Neural progenitor cell (in vitro differentiated cells): ENCODE data around the gene DHH. TPM values are rescaled to one million over a fixed set of nuclear protein-coding genes. Genes with fewer than 3 reads are reported as not detected.

Source experiments
- DNase-seq: peaks from one replicate; pipeline ENCODE4 v3.0.0-alpha.2; 2016; ENCODE audit warnings: low spot score
- H2AFZ ChIP-seq: fragments of 200-600 bp; sonication (generic); replicated peaks from 2 replicates; pipeline ENCODE4 v1.6.1; 2016; ENCODE audit warnings: antibody characterized with exemption
- H3F3A ChIP-seq: fragments of 200-600 bp; sonication (generic); 2 replicates; pipeline ENCODE4 v1.6.1; 2016; ENCODE audit warnings: antibody characterized with exemption, low read depth
- H3K27ac ChIP-seq: fragments of 200-600 bp; sonication (generic); 2 replicates; pipeline ENCODE4 v1.5.1; 2016; ENCODE audit warnings: mild to moderate bottlenecking
- H3K27me3 ChIP-seq: fragments of 200-600 bp; sonication (generic); 2 replicates; pipeline ENCODE4 v1.6.1; 2016; ENCODE audit warnings: mild to moderate bottlenecking, moderate library complexity
- H3K36me3 ChIP-seq: fragments of 200-600 bp; sonication (generic); 2 replicates; pipeline ENCODE4 v1.5.1; 2016
- H3K4me1 ChIP-seq: fragments of 200-600 bp; sonication (generic); 2 replicates; pipeline ENCODE4 v1.6.1; 2016; ENCODE audit warnings: mixed run types
- H3K4me2 ChIP-seq: fragments of 200-600 bp; sonication (generic); 2 replicates; pipeline ENCODE4 v1.6.1; 2016
- H3K4me3 ChIP-seq: fragments of 200-600 bp; sonication (generic); 2 replicates; pipeline ENCODE4 v1.5.1; 2016
- H3K79me2 ChIP-seq: fragments of 200-600 bp; sonication (generic); 2 replicates; pipeline ENCODE4 v1.6.1; 2016; ENCODE audit warnings: low read depth
- H3K9ac ChIP-seq: fragments of 200-600 bp; sonication (generic); 2 replicates; pipeline ENCODE4 v1.6.1; 2016
- H3K9me3 ChIP-seq: fragments of 200-600 bp; sonication (generic); 2 replicates; pipeline ENCODE4 v1.5.1; 2016; ENCODE audit warnings: low read depth
- H4K20me1 ChIP-seq: fragments of 200-600 bp; sonication (generic); 2 replicates; pipeline ENCODE4 v1.6.1; 2016; ENCODE audit warnings: low read depth
- H3K27ac Mint-ChIP-seq: 3 replicates; pipeline ENCODE4 v1.8.0; 2021; ENCODE audit warnings: mixed read lengths
- H3K27me3 Mint-ChIP-seq: 2 replicates; pipeline ENCODE4 v1.8.0; 2022; ENCODE audit warnings: low read depth, mild to moderate bottlenecking, inconsistent platforms, moderate library complexity, mixed read lengths; ENCODE audit not compliant: insufficient read depth
- H3K36me3 Mint-ChIP-seq: 3 replicates; pipeline ENCODE4 v1.8.0; 2021; ENCODE audit warnings: mixed read lengths
- H3K4me1 Mint-ChIP-seq: 3 replicates; pipeline ENCODE4 v1.8.0; 2021; ENCODE audit warnings: mixed read lengths
- H3K4me3 Mint-ChIP-seq: 3 replicates; pipeline ENCODE4 v1.8.0; 2021; ENCODE audit warnings: mild to moderate bottlenecking, moderate library complexity, mixed read lengths
- H3K9me3 Mint-ChIP-seq: 3 replicates; pipeline ENCODE4 v1.8.0; 2020; ENCODE audit warnings: mixed read lengths
- CTCF ChIP-seq: fragments of 200-600 bp; sonication (generic); IDR thresholded peaks from 2 replicates; pipeline ENCODE4 v1.5.1; 2017; ENCODE audit warnings: antibody characterized with exemption, mild to moderate bottlenecking
- EZH2 ChIP-seq: fragments of 200-600 bp; sonication (generic); IDR thresholded peaks from 2 replicates; pipeline ENCODE4 v1.6.1; 2017; ENCODE audit warnings: antibody characterized with exemption, mild to moderate bottlenecking, moderate library complexity
- EZH2phosphoT487 ChIP-seq: fragments of 200-600 bp; sonication (generic); IDR thresholded peaks from 2 replicates; pipeline ENCODE4 v1.6.1; 2017; ENCODE audit warnings: antibody characterized with exemption
- total RNA-seq: library from RNA; depleted of rRNA; stranded (reverse); fragments of >200 nt; gene quantifications from 2 replicates; pipeline ENCODE4 v1.2.3, GENCODE V29; 2015; ENCODE audit warnings: low replicate concordance

Gene DHH
- total RNA-seq = 0.03 TPM in 1 of 2 replicates, not detected in the other

- Histone ChIP-seq H3K4me3 (peak within 1 kb of the TSS; percentile 44), H3K4me2 (peak within 1 kb of the TSS; percentile 76), H3F3A (peaks cover 49% of the 10 kb centered on the region), H2AFZ (no peak within 1 kb of the TSS), H3K4me1 (peaks cover 40% of the 10 kb centered on the region), H3K27me3 (peaks cover 64% of the 10 kb centered on the region), H3K9ac (no peak within 1 kb of the TSS), H3K36me3 (no peaks in the 10 kb centered on the region), H3K9me3 (no peaks in the 10 kb centered on the region), H3K27ac (no peak within 1 kb of the TSS), H3K79me2 (no peaks in the 10 kb centered on the region), H4K20me1 (peaks cover 27% of the 10 kb centered on the region)
- H3K9me3 Mint-ChIP-seq = peaks cover 2% of the 10 kb centered on the region
- peaks cover 43% of the 10 kb centered on the region for H3K4me1 Mint-ChIP-seq
- TF ChIP-seq CTCF (no peak), EZH2phosphoT487 (peak; percentile 80), EZH2 (peak; percentile 81)
- no peak within 1 kb of the TSS for H3K27ac Mint-ChIP-seq
- H3K27me3 Mint-ChIP-seq = peaks cover 61% of the 10 kb centered on the region
- DNase-seq = peak; percentile 83
- peaks cover 22% of the 10 kb centered on the region for H3K36me3 Mint-ChIP-seq
- peak within 1 kb of the TSS; percentile 73 for H3K4me3 Mint-ChIP-seq
Observed at GRCh38 chr12:49094160-49094974, at the start of gene DHH. DHH (minus strand) TSS chr12:49094801; CDS start chr12:49094512, 289 bp downstream.

- H3K9me3 ChIP-seq = no peaks in the 10 kb centered on the region
- H3F3A ChIP-seq = no peaks in the 10 kb centered on the region
- peaks cover 2% of the 10 kb centered on the region for H3K27me3 Mint-ChIP-seq
- no peaks in the 10 kb centered on the region for H4K20me1 ChIP-seq
- H3K4me1 ChIP-seq = no peaks in the 10 kb centered on the region
- no peaks in the 10 kb centered on the region for H3K4me1 Mint-ChIP-seq
- no peak overlapping the region for H2AFZ ChIP-seq
- TF ChIP-seq EZH2phosphoT487 = no peak
- no peak for TF ChIP-seq CTCF
- TF ChIP-seq EZH2 = no peak
- H3K4me3 Mint-ChIP-seq = no peak overlapping the region
- no peaks in the 10 kb centered on the region for H3K79me2 ChIP-seq
- H3K27me3 ChIP-seq = no peaks in the 10 kb centered on the region
- no peak overlapping the region for H3K9ac ChIP-seq
- no peak overlapping the region for H3K27ac Mint-ChIP-seq
- H3K36me3 Mint-ChIP-seq = peaks cover 4% of the 10 kb centered on the region
- H3K36me3 ChIP-seq = no peaks in the 10 kb centered on the region
- no peak overlapping the region for H3K4me2 ChIP-seq
- H3K27ac ChIP-seq = no peak overlapping the region
- no peaks in the 10 kb centered on the region for H3K9me3 Mint-ChIP-seq
- no peak for DNase-seq
- no peak overlapping the region for H3K4me3 ChIP-seq
Observed at GRCh38 chr12:49144384-49144783, 49.8 kb upstream of the DHH start.

GRCh38 chr12:49138999-49139398 lies 44.4 kb upstream of the DHH start:
- peaks cover 6% of the 10 kb centered on the region for H3K4me1 Mint-ChIP-seq
- no peak overlapping the region for H3K27ac Mint-ChIP-seq
- TF ChIP-seq EZH2phosphoT487 = no peak
- no peak for TF ChIP-seq CTCF
- TF ChIP-seq EZH2 = no peak
- H3F3A ChIP-seq = no peaks in the 10 kb centered on the region
- H3K36me3 ChIP-seq = no peaks in the 10 kb centered on the region
- no peak for DNase-seq
- H3K9me3 ChIP-seq = no peaks in the 10 kb centered on the region
- no peak overlapping the region for H3K4me2 ChIP-seq
- H3K27me3 Mint-ChIP-seq = peaks cover 2% of the 10 kb centered on the region
- peaks cover 4% of the 10 kb centered on the region for H3K36me3 Mint-ChIP-seq
- H3K9me3 Mint-ChIP-seq = no peaks in the 10 kb centered on the region
- H3K4me3 ChIP-seq = no peak overlapping the region
- H4K20me1 ChIP-seq = no peaks in the 10 kb centered on the region
- H3K4me3 Mint-ChIP-seq = no peak overlapping the region
- no peak overlapping the region for H3K9ac ChIP-seq
- peaks cover 5% of the 10 kb centered on the region for H3K4me1 ChIP-seq
- H2AFZ ChIP-seq = no peak overlapping the region
- no peak overlapping the region for H3K27ac ChIP-seq
- no peaks in the 10 kb centered on the region for H3K27me3 ChIP-seq
- H3K79me2 ChIP-seq = no peaks in the 10 kb centered on the region
